ENCODE data around the gene PRR15. TPM values are rescaled to one million over a fixed set of nuclear protein-coding genes. Genes with fewer than 3 reads are reported as not detected.

The PRR15 gene
- total and polyA plus RNA-seq, 8 donors, result 0.15 to 1.8 (median 0.22) TPM; not detected in 1

GRCh38 chr7:29592866-29593265 is 29.2 kb downstream of the PRR15 start:
- H3K4me1 ChIP-seq, result no peaks in the 10 kb centered on the region
- no peaks in the 10 kb centered on the region for H3K36me3 ChIP-seq
- H3K27me3 ChIP-seq, result peaks cover 0 to 4% of the 10 kb centered on the region in 2 donors
- H3K27ac ChIP-seq, result no peak overlapping the region
- H3K9me3 ChIP-seq, result no peaks in the 10 kb centered on the region
- no peak overlapping the region for H3K4me3 ChIP-seq
- no peak for DNase-seq
- TF ChIP-seq, protein P1, sequence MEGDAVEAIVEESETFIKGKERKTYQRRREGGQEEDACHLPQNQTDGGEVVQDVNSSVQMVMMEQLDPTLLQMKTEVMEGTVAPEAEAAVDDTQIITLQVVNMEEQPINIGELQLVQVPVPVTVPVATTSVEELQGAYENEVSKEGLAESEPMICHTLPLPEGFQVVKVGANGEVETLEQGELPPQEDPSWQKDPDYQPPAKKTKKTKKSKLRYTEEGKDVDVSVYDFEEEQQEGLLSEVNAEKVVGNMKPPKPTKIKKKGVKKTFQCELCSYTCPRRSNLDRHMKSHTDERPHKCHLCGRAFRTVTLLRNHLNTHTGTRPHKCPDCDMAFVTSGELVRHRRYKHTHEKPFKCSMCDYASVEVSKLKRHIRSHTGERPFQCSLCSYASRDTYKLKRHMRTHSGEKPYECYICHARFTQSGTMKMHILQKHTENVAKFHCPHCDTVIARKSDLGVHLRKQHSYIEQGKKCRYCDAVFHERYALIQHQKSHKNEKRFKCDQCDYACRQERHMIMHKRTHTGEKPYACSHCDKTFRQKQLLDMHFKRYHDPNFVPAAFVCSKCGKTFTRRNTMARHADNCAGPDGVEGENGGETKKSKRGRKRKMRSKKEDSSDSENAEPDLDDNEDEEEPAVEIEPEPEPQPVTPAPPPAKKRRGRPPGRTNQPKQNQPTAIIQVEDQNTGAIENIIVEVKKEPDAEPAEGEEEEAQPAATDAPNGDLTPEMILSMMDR (IDR thresholded peaks at IDR 0.05), result no peak
- intact Hi-C loops (cut with DNase I), result no loop called here
- no peak for ATAC-seq

- H3K27ac ChIP-seq, result no peak overlapping the region
- TF ChIP-seq, protein P1 (IDR thresholded peaks at IDR 0.05), result no peak
- H3K4me3 ChIP-seq, result no peak overlapping the region
- H3K27me3 ChIP-seq, result peaks cover 0 to 4% of the 10 kb centered on the region in 2 donors
- DNase-seq (no peak), ATAC-seq (no peak)
- H3K9me3 ChIP-seq, result no peaks in the 10 kb centered on the region
- intact Hi-C loops (cut with DNase I), result no loop called here
- H3K4me1 ChIP-seq, result no peaks in the 10 kb centered on the region
- H3K36me3 ChIP-seq, result no peaks in the 10 kb centered on the region
These were observed 29.8 kb downstream of the PRR15 start for GRCh38 chr7:29593459-29593858.

GRCh38 chr7:29596593-29597178 is 33.1 kb downstream of the PRR15 start:
- ATAC-seq (no peak), DNase-seq (no peak)
- no peak overlapping the region for H3K27ac ChIP-seq
- H3K27me3 ChIP-seq, result peaks cover 0 to 4% of the 10 kb centered on the region in 2 donors
- no peaks in the 10 kb centered on the region for H3K36me3 ChIP-seq
- no peak overlapping the region for H3K4me3 ChIP-seq
- no peaks in the 10 kb centered on the region for H3K9me3 ChIP-seq
- TF ChIP-seq, protein P1 (IDR thresholded peaks at IDR 0.05), result no peak
- intact Hi-C loops (cut with DNase I), result no loop called here
- H3K4me1 ChIP-seq, result no peaks in the 10 kb centered on the region

DNA sequence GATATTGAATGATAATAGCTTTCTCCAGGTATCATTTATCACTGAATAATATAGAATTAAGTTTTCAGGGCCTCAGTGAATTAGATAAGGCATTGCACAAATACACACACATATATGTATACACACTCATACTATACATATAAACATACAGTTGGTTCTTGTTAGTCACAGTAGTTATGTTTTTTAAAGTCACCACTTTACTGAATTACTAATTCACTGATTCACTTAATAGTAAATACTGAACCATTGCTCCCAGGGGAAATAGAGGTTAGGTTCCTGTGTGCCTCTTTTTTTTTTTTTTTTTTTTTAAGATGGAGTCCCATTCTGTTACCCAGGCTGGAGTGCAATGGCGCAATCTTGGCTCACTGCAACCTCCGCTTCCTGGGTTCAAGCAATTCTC is 33.6 kb downstream of the PRR15 start:
- intact Hi-C loops (cut with DNase I), result no loop called here
- Histone ChIP-seq H3K27me3 (peaks cover 0 to 4% of the 10 kb centered on the region in 2 donors), H3K4me3 (no peak overlapping the region), H3K4me1 (no peaks in the 10 kb centered on the region), H3K36me3 (no peaks in the 10 kb centered on the region), H3K9me3 (no peaks in the 10 kb centered on the region), H3K27ac (no peak overlapping the region)
- no peak for DNase-seq
- ATAC-seq, result no peak
- TF ChIP-seq, protein P1 (IDR thresholded peaks at IDR 0.05), result no peak

DNA sequence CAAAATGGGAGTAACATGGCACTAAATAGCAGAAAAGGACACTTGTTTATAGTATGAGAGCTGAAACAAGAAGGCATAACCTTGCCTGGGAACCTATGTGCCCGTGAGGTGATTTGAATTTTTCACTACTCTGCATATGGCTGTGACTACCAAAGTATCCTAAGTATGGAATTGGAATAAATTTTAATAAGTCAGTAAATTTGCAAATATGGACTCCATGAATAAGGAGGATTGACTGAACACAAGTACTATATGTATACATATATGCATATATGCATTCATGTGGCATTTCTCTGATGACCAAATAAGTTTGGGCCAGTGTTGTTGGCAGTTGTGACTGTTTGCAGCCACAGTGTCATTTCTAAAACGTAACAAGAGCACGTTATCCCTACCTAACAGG is 34.5 kb downstream of the PRR15 start:
- no peak for ATAC-seq
- TF ChIP-seq, protein P1 (IDR thresholded peaks at IDR 0.05), result no peak
- Histone ChIP-seq H3K4me1 (no peaks in the 10 kb centered on the region), H3K9me3 (no peaks in the 10 kb centered on the region), H3K27ac (no peak overlapping the region), H3K27me3 (peaks cover 0 to 4% of the 10 kb centered on the region in 2 donors), H3K4me3 (no peak overlapping the region), H3K36me3 (no peaks in the 10 kb centered on the region)
- intact Hi-C loops (cut with DNase I), result no loop called here
- no peak for DNase-seq

All from left lung (tissue), 10 donors.